GM21619 (cell line): ENCODE measurements around the gene BATF.
"Not testable (repeated sequence)": the region's sequence is repeated elsewhere in the genome, so short reads cannot be mapped to it uniquely, and the experiment has no call there.

ENCODE experiments used
- ATAC-seq: cut with Tn5 transposase; IDR thresholded peaks from one replicate; pipeline ENCODE4 v1.9.1; 2021; ENCODE audit not compliant: unreplicated experiment

BATF gene, protein sequence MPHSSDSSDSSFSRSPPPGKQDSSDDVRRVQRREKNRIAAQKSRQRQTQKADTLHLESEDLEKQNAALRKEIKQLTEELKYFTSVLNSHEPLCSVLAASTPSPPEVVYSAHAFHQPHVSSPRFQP

DNA sequence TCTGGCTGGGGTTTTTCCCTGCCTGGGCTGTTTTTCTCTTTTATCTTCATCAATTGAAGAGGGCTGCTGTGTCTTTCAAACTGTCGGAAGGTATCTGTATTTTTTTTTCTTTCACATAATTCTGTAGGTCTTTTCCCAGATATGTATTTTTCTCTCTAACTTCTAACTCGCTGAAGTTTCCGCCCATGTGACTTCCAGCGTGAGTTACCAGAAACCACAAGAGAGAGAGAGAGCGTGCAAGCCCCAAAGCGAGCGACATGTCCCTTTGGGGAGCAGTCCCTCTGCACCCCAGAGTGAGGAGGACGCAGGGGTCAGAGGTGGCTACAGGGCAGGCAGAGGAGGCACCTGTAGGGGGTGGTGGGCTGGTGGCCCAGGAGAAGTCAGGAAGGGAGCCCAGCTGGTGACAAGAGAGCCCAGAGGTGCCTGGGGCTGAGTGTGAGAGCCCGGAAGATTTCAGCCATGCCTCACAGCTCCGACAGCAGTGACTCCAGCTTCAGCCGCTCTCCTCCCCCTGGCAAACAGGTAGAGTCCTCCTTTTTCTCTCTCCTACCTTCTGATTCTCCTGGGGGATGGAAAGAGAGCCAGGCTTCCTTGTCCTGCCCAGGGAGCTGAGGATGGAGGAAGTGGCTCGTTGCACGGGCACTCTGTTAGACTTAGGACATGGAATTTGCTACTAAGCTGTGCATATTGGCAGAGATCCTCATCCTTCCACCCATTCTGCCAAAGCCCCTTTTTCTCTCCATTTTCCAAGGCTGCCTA, at the start of gene BATF:
TSS of gene BATF (plus strand) at position 246 of the 759 bp plus-strand sequence. CDS start at position 460, 214 bp downstream.
- peak; percentile 44 for ATAC-seq

DNA sequence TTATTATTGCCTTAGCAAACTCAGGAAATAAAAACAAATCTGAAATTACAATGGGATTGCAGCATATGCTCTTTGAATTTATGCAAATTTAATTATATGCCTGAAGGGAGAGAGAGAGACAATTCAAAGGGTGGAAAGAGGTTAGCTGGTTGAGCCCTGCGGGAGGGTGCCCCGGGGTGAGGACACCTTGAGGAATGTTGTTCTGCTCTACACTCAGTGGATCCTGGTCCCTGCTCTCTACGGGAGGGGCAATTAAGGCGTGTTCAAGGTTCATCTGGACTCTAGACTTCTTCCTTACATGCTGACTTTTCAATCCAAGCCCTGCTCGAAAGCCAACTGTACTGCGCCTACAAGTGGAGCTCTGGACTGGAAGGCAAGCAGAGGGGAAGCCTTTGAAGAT, 48.1 kb upstream of the BATF start:
- ATAC-seq: not testable (repeated sequence)

DNA sequence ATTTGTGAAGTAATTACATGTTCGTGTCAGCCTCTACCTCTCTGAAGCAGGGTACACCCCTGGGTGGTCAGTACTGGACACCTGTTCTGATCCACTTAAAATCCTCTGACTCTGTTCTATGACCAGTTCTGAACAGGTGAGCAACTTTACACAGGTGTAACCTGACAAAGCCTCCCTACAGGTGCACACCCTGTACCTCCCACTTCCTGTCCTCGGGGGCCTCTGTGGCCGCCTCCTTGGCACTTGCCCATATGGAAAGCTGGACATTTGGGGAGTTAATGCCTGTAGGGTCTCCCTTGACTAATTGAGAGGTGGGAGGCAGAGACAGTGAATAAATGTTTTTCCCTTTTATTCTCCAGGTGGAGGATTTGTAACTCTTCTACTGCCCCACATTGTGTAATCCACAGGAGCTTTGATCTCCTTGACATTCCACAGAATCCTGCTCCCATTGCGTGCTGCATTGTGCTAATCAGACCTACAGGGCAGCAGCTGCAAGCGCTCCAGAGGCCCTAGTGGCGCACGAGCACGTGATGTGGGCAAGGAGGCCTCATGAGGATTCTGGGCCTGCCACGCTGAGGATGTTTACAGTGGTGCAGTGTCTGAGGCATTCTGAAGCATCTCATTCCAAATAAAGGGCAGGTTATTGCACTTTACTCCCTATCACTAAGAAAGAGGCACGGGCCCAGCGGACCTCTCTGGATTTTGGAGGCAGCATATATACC, 45.8 kb upstream of the BATF start:
- no peak for ATAC-seq

DNA sequence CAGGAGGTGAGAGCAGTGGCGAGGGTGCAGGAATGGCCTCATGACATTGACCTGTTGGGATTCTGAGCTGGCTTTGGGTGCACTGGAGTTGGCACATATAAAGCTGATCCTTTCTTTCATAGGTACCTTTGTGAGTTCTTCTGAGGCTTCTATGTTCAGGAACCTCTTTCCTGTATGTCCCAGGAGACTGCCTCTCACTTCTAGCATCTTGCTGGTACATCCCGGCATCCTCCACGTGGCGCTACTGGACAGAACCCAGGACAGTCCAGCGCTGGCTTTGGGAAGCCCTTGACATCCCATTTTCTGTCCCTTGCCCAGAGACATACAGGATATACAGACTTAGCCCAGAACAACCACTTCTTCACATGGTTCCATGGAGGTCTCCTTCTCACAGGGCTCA, 44.4 kb upstream of the BATF start:
- no peak for ATAC-seq

DNA sequence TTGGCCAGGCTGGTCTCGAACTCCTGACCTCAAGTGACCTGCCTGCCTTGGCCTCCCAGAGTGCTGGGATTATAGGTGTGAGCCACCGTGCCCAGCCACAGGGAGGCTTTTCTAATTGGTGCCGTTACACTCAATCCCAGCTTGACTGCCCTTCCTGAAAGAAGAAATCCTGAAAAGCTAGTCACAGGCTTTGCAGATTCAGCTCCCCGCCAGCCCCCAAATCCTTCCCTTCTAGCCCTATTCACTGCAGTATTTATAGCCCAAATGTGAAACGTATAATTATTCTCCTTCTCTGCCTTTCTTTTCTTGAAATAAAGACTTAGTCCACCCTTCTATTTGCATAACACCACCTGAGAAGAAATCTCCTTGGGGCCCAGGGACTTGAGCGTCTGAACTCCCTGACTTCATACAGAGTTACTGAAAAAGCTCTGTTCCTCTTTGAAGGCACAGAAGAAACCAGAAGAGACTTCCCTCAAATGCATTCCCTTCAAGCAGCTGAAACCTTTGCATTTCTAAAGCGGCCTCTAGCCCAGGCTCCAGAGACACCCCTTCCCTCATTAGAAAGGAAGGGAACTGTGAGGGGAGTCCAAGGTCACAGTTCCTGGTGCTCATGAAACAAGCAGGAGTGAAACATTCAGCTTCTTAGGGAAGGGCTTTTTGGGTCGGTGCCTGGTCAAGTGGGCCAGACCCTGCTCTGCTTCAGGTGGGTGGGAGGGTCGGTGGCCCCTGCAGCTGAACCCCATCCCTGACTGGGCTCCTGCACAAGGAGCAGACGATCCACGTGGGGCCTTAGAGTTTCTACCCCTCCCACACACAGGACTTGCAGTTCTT, 42.3 kb upstream of the BATF start:
- ATAC-seq: peak; percentile 84

DNA sequence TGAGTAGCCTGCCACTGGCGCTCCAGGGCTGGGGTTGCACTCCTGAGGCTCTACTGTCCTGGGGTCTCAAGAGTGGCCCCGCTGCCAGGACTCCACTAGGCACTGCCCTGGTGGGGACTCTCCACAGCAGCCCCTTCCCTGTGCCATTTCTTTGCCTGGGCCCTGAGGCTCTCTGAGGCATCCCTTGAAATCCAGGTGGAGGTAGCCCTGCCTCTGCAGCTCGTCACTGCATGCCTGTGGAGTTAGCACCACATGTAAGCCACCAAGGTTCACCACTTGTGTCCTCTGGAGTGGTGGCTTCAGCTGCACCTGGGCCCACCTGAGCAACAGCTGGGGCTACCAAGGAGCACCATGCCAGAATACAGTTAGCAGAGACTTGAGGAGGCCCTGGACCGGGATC, 39.9 kb upstream of the BATF start:
- no peak for ATAC-seq

DNA sequence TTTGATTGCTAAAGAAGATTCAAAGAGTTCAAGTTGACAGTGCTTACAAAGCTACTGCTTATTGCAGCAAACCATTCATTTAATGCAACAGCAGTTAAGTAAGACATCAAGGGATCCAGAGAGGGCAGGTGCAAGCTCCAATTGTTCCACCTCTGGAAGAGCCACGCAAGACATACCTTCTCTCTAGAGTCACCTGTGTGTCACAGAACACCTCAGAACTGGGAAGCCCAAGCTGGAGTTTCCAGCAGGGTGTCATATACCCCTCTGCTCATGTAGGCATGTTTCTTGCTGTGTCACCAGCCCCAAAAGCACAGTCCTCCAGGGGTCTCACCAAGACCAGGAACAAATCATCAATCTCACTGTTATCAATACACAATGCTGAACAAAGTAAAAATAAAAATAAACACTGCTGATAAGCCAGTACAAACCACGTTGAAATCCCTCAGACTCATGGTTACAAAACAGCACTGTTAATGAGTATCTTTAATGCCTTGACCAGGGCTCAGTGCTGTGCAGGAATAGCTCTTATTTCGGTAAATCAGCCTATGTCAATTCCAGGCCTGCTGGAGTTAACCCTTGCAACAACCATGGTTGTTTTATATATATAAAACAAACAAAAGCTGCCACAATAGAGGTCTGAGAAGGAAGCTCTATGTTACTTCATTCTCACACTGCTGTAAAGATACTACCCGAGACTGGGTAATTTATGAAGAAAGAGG, 37.4 kb upstream of the BATF start:
- ATAC-seq: no peak

DNA sequence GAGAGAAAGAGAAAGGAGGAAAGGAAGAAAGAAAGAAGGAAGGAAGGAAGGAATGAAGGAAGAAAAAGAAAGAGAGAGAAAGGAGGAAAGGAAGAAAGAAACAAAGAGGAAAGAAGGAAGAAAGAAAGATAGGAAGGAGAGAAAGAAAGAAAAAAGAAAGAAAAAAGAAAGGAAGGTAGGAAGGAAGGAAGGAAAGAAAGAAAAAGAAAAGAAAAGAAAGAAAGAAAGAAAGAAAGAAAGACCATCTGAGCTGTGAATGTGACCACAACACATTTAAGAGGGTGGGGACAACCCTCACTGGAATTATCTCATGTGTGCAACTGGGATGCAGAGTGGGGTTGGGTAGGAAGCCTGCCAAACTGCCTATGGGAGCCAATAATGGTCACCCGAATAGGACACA, 36.0 kb upstream of the BATF start:
- ATAC-seq: no peak

DNA sequence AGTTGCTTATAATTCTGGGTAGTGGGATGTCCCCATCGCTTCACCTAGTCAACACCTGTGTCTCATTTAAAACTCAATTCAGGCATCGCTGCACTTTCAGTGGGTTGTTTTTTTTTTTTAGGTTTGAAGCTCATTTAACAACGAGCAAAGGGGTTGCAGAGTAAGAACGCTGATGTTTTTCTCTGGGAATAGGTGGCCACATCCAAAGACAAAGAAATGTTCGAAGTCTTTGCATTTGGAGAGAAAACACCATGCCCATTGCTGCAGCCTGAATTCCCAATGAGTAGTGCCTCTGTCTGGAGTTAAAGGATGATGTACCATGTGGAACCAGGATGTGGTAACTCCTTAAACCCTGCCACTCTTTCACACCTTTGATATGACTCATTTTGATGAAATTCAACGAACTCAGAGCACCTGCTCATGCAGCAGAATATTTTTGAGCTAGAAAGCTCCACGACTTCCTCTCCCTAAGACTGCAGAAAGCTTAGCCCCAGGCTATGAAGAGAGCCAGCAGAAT, 35.1 kb upstream of the BATF start:
- ATAC-seq: peak; percentile 74

DNA sequence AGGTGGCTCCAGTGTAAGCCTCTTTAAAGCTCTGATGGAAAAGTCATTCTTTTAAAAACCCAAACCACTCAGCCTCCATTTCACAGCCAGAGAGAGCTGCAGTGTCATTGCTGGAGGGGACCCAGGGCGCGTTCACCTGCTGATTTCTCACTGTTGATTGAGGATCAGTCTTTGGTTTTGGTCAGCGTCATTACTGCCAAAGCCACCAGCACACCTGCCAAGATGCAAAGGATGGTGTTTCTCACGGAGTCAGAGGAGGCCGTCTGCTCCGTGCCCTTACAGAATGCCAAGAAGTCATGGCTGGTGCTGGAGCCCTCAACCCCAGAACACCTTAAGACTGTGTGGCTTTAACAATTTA, 32.8 kb upstream of the BATF start:
- no peak for ATAC-seq

DNA sequence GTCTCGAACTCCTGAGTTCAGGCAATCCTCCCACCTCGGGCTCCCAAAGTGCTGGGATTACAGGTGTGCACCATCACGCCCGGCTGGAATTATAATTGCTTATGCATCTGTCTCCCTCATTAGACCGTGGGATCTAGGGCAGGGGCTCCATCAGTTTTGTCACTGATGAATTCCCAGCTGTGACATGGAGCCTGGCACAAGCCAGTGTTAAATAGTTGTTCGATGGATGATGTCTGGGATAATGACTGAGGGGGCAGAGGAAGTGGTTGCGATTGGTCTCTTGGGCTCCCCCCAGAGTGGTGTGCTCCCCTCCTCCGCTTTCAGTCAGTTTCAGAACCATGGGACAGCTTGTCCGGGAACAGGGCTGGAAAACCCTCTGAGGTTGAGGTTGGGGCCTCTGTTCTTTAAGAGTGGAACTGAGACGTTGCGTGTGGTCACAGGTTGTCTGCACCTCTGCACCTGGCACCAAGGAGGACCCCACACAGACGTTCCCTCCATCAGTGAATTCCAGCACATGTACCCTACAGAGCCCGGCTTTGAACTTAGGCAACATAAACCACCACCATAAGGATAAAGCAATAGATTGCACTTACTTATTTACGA, 30.8 kb upstream of the BATF start:
- ATAC-seq: no peak

DNA sequence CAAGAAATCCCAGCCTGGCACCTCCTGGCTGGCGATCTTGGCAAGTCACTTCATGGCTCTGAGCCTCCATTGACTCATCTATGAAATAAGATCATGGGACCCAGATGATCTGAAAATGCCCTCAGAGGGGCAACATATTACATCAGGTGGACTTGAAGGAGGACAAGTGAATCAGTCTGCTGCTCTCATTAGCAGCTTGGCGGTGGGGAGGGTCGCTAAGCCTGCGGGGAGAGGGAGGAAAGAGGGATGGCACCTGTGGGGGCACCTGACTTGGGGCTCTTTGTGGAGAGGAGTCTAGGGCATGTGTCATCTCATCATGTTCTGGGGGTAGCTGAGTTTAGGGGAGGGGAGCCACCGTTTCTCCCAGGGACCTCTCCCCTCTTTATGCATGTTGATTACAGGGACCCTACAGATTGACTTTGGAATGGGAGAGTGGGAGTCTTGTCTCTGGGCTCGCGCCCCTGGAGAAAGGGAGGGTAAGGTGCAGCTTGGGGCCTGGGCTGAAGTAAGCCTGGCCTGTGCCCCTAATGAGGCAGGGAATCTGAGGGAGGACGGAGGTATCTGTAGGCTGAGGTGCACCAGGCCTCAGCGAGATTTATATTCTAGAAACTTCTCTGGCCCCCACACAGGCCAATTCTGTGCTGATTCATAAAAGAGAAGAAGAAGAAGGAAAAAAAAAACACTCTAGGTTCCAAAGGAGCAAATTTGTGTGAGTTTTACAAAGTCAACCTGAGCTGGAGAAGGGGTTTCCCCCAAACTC, 29.3 kb upstream of the BATF start:
- ATAC-seq: no peak

DNA sequence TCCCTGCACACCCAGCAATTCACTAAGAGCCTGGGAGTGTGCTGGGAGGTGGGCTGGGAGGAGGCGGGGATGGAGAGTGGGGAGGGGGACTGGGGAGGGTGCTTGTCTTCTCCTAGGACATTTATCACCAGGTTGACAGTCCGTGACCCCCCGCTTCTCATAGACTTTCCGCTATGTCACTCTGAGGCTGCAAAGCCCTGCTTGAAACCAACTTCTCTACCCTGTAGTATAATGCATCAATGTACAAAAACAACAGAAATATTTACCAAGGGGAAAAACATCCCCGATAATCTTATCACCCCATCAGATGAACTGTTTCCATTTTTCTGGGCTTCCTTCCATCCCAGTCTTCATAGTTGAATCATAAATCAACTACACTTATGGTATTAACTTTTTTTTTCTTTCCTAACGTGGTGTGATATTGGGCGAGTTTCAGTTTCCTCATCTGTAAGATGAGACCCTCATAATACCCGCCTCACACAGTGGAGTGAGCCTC, 28.6 kb upstream of the BATF start:
- no peak for ATAC-seq

DNA sequence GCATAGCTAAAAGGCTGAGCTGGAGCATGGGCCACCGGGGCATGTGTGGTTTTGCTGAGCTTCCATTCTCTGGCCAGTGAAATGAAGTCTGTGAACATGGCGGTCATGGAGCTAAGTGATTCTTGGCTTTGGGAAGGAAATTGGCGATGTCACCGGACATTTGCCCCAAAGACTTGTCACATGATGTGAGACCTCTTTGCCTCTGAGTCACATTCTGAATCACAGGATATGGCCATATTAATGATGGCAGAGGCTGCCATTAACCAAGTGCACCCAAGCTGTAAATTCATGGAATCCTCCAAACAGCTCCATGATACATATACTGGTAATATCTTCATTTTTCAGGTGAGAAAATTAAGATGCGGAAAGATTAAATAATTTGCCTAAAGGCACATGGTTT, 27.4 kb upstream of the BATF start:
- no peak for ATAC-seq

DNA sequence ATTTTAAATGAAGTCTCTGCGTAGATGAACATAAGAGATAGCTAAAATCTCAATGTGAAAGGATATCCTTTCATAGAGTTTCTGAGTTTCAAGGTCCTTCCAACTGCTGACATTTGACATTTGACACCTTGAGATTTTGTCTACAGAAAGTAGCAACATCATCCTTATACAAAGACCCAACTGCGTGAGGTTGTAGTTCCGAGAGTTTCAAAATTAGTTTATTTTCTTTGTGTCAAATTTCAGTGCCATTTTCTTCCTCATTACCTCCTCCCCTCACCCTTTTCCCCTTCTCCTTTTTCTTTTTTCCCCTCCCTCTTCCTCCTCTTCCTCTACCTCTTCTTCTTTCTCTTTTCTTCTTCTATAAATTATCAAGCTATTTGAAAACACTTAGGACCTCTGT, 26.9 kb upstream of the BATF start:
- ATAC-seq: no peak

DNA sequence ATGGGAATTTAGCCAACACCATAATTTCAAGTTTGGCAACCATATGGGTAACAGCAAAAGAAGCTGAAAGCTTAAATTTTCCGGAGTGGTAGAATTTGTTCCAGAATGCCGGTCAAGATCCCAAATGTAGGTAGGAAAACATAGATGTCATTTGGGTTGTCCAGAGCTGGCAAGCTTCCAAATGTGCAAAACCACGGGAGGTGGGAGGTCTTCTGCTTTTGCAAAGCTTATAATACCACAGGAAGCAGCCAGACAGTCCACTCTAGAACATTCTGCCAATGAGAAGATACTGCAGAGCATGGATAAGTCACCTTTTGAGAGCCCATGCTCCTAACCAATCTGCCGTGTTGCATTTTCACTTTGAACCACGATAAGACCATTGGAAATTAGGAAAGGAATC, 26.4 kb upstream of the BATF start:
- ATAC-seq: no peak

DNA sequence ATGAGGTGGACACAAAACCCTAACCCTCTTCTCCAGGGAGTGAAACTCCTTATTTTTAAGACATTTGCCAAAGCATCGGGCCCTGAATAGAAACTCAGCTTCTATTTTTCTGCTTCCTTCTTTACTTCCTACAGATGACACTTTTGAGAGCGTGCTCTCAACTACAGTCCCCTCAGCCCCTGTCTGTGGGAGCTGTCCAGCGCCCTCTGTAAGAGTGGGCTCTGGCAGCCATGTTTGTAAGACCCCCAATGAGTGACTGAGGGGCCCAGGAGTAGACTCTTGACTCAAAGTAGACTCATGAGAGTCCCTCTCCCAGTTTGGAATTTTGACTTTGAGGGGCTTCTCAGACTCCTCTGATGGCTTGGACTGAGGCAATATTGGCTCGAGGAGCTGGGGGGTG, 25.5 kb upstream of the BATF start:
- no peak for ATAC-seq

DNA sequence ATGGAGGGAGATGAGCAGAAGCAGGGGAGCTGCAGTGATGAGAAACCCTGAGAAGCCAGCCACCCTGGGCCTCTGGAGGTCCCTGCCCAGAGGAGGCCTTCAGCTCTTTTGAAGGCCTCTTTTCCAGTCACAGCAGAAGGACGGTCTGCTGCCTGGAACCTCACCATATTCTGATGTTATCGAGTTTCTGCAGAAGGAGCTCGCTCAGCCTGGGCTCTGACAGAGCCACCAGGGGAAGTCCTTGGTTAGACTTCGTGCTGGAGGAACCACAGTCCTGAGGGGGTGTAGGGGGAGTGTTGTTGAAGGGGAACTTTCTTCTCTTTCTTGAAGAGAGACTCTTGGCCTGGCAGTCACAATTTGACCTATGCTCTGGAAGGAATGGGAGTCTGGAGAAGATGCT, 25.1 kb upstream of the BATF start:
- ATAC-seq: no peak

DNA sequence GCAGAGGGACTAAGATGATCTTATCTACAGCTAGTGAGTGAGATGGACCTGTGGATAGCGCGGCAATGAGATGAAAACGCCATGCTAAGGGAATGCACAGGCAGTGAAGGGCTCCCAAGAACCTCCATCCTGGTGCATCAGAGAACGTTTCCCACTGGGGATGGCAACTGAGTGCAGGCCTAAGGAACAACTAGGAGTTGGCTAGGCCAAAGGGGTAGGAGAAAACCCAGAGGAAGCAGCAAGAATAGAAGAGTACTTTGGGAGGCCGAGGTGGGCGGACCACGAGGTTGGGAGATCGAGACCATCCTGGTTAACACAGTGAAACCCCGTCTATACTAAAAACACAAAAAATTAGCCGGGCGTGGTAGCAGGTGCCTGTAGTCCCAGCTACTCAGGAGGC, 24.6 kb upstream of the BATF start:
- ATAC-seq: no peak
